Astrocyte of the cerebellum (primary cell): ENCODE data around the gene KCNJ1.
A peak's percentile ranks its signal among the peaks of the same experiment; 100 is the strongest.

Source experiments
- DNase-seq: peaks from one replicate; pipeline ENCODE4 v3.0.0-alpha.2; 2011; ENCODE audit warnings: low read depth
- H3K4me3 ChIP-seq: 2 replicates; pipeline ENCODE4 v1.5.1; 2011; ENCODE audit warnings: mild to moderate bottlenecking, low read depth, low read length, moderate library complexity
- CTCF ChIP-seq: IDR thresholded peaks from 2 replicates; pipeline ENCODE4 v1.5.1; 2012; ENCODE audit warnings: low read length, low read depth, moderate library complexity, mild to moderate bottlenecking; ENCODE audit errors: missing control alignments
- in situ Hi-C: cut with HindIII; loops from 2 replicates; pipeline ENCODE4 v1.10.0; 2017; ENCODE audit warnings: low sequenced_read_pairs

Gene KCNJ1

GRCh38 chr11:128868841-128869671 lies 2.0 kb upstream of the KCNJ1 start:
- DNase-seq: no peak
- TF ChIP-seq CTCF: no peak
- no peak overlapping the region for H3K4me3 ChIP-seq
- in situ Hi-C loops: no loop called here

- DNase-seq: no peak
- no peak for TF ChIP-seq CTCF
- no peak overlapping the region for H3K4me3 ChIP-seq
- in situ Hi-C loops: no loop called here
Measured at GRCh38 chr11:128865490-128865889, 1.6 kb downstream of the KCNJ1 start.

- no peak overlapping the region for H3K4me3 ChIP-seq
- TF ChIP-seq CTCF: no peak
- peak; percentile 29 for DNase-seq
- in situ Hi-C loops: no loop called here
Measured at GRCh38 chr11:128862908-128863660, 4.0 kb downstream of the KCNJ1 start.

GRCh38 chr11:128862406-128862805 lies 4.7 kb downstream of the KCNJ1 start:
- H3K4me3 ChIP-seq: no peak overlapping the region
- in situ Hi-C loops: no loop called here
- TF ChIP-seq CTCF: no peak
- no peak for DNase-seq

- no peak overlapping the region for H3K4me3 ChIP-seq
- no peak for DNase-seq
- TF ChIP-seq CTCF: no peak
- in situ Hi-C loops: no loop called here
Measured at GRCh38 chr11:128860571-128861361, 6.3 kb downstream of the KCNJ1 start.
